ENCODE results near the gene ANKRD23. TPM values are rescaled to one million over a fixed set of nuclear protein-coding genes. Genes with fewer than 3 reads are reported as not detected.
"Not testable (repeated sequence)": the region's sequence is repeated elsewhere in the genome, so short reads cannot be mapped to it uniquely, and the experiment has no call there.

The ANKRD23 gene
- total RNA-seq, 1 experiment from 2014 or later: 2.1 TPM

GRCh38 chr2:96816127-96816835, 27.5 kb downstream of the ANKRD23 start, which contains the start of gene CNNM3:
TSS of gene CNNM3 (plus strand) at chr2:96816268. CDS start at chr2:96816278, 10 bp downstream.
- DNase-seq (ENCODE audit: low read depth): peak; percentile 97

- peak; percentile 37 for DNase-seq (ENCODE audit: low read depth)
These were observed 28.3 kb downstream of the ANKRD23 start for GRCh38 chr2:96815326-96816126.

- no peak for DNase-seq (ENCODE audit: low read depth)
These were observed 30.2 kb downstream of the ANKRD23 start for GRCh38 chr2:96813656-96814055.

GRCh38 chr2:96811917-96812316, 31.9 kb downstream of the ANKRD23 start:
- DNase-seq (ENCODE audit: low read depth): no peak

- DNase-seq (ENCODE audit: low read depth): no peak
These were observed 33.0 kb downstream of the ANKRD23 start for GRCh38 chr2:96810783-96811192.

GRCh38 chr2:96809951-96810782, 33.7 kb downstream of the ANKRD23 start:
- no peak for DNase-seq (ENCODE audit: low read depth)

- no peak for DNase-seq (ENCODE audit: low read depth)
These were observed 34.5 kb downstream of the ANKRD23 start for GRCh38 chr2:96809216-96809882.

- no peak for DNase-seq (ENCODE audit: low read depth)
These were observed 35.5 kb downstream of the ANKRD23 start for GRCh38 chr2:96808176-96808837.

- DNase-seq (ENCODE audit: low read depth): no peak
These were observed 36.7 kb downstream of the ANKRD23 start for GRCh38 chr2:96807127-96807471.

- no peak for DNase-seq (ENCODE audit: low read depth)
These were observed 37.2 kb downstream of the ANKRD23 start for GRCh38 chr2:96806468-96807126.

GRCh38 chr2:96805946-96806345, 37.9 kb downstream of the ANKRD23 start:
- DNase-seq (ENCODE audit: low read depth): not testable (repeated sequence)

- no peak for DNase-seq (ENCODE audit: low read depth)
These were observed 38.8 kb downstream of the ANKRD23 start for GRCh38 chr2:96804986-96805385.

- DNase-seq (ENCODE audit: low read depth): no peak
These were observed 41.1 kb downstream of the ANKRD23 start for GRCh38 chr2:96802721-96803120.

GRCh38 chr2:96801786-96802595, 41.8 kb downstream of the ANKRD23 start:
- no peak for DNase-seq (ENCODE audit: low read depth)

- DNase-seq (ENCODE audit: low read depth): peak; percentile 75
These were observed 42.6 kb downstream of the ANKRD23 start for GRCh38 chr2:96801005-96801785.

GRCh38 chr2:96800061-96801004, 43.5 kb downstream of the ANKRD23 start:
- no peak for DNase-seq (ENCODE audit: low read depth)

- DNase-seq (ENCODE audit: low read depth): no peak
These were observed 44.2 kb downstream of the ANKRD23 start for GRCh38 chr2:96799623-96799935.
